H1 (cell line): ENCODE results near the gene FAHD1. TPM values are rescaled to one million over a fixed set of nuclear protein-coding genes. Genes with fewer than 3 reads are reported as not detected.

Experiments
- CTCF ChIA-PET: fragments of 300-600 bp; sonication (Branson Sonifier 250); formaldehyde crosslinking; loops from one replicate; lab custom pipeline; 2021; ENCODE audit not compliant: partially characterized antibody; lab: Charles Lee
- POLR2A ChIA-PET: fragments of 300-600 bp; sonication (Branson Sonifier 250); formaldehyde crosslinking; loops from one replicate; lab custom pipeline; 2021; ENCODE audit warnings: inconsistent platforms; ENCODE audit not compliant: partially characterized antibody; lab: Charles Lee
- DNase-seq, 2 experiments: peaks; one replicate each; pipeline versions ENCODE4 v3.0.0 to v3.0.0-alpha.2; 2010 to 2022; ENCODE audit warnings: low spot score in 2 of 2, low read depth in 1 of 2, mixed read lengths in 1 of 2
- FAIRE-seq: peaks from 2 replicates; lab custom pipeline; 2011; peaks lifted over from hg19 to GRCh38; lab: Jason Lieb, UNC
- H2AFZ ChIP-seq: 2 replicates; pipeline ENCODE4 v1.8.1; 2012; ENCODE audit warnings: low read length, inconsistent platforms
- H2AK5ac ChIP-seq: 2 replicates; pipeline ENCODE4 v1.6.1; 2013; ENCODE audit warnings: low read depth, low read length
- H2BK120ac ChIP-seq: replicated peaks from 2 replicates; pipeline ENCODE3; 2013; ENCODE audit warnings: low read depth, low read length, inconsistent platforms
- H2BK12ac ChIP-seq: 2 replicates; pipeline ENCODE4 v1.6.1; 2013; ENCODE audit warnings: low read depth, low read length
- H2BK15ac ChIP-seq: 2 replicates; pipeline ENCODE4 v1.6.1; 2013; ENCODE audit warnings: low read length
- H2BK20ac ChIP-seq: 2 replicates; pipeline ENCODE4 v1.6.1; 2013; ENCODE audit warnings: low read length
- H2BK5ac ChIP-seq: 2 replicates; pipeline ENCODE4 v1.6.1; 2013; ENCODE audit warnings: low read depth, low read length
- H3K14ac ChIP-seq: 2 replicates; pipeline ENCODE4 v1.6.1; 2013; ENCODE audit warnings: inconsistent platforms; ENCODE audit not compliant: insufficient read length
- H3K18ac ChIP-seq: 2 replicates; pipeline ENCODE4 v1.6.1; 2013; ENCODE audit warnings: low read length; ENCODE audit errors: extremely low read depth
- H3K23ac ChIP-seq: 2 replicates; pipeline ENCODE4 v1.6.1; 2013; ENCODE audit warnings: inconsistent platforms; ENCODE audit not compliant: insufficient read length
- H3K23me2 ChIP-seq: 2 replicates; pipeline ENCODE4 v1.6.1; 2013; ENCODE audit warnings: low read depth, low read length
- H3K27ac ChIP-seq: 2 replicates; pipeline ENCODE4 v1.6.1; 2011; ENCODE audit warnings: low read depth, low read length, inconsistent platforms
- H3K27me3 ChIP-seq, 4 experiments: replicated peaks in 1 of 4; 1 replicate in 1 of 4; 2 replicates in 3 of 4; pipeline versions ENCODE4 v1.6.1 to v1.8.1; 2011 to 2013; ENCODE audit warnings: low read length in 3 of 4, mild to moderate bottlenecking in 3 of 4, inconsistent platforms in 2 of 4, mixed read lengths in 2 of 4, moderate library complexity in 1 of 4; ENCODE audit not compliant: control insufficient read depth in 3 of 4, insufficient read depth in 3 of 4; ENCODE audit errors: extremely low read depth in 1 of 4
- H3K36me3 ChIP-seq, 4 experiments: 2 replicates each; pipeline versions ENCODE4 v1.6.1 to v1.8.1; 2011 to 2013; ENCODE audit warnings: mild to moderate bottlenecking in 4 of 4, low read length in 3 of 4, moderate library complexity in 2 of 4, control low read depth in 1 of 4, inconsistent platforms in 1 of 4; ENCODE audit not compliant: insufficient read depth in 4 of 4, control insufficient read depth in 2 of 4
- H3K4ac ChIP-seq: replicated peaks from 2 replicates; pipeline ENCODE3; 2013; ENCODE audit warnings: low read length, low read depth, mixed read lengths, inconsistent platforms; ENCODE audit not compliant: insufficient read length
- H3K4me1 ChIP-seq, 4 experiments: replicated peaks in 1 of 4; 1 replicate in 1 of 4; 2 replicates in 3 of 4; pipeline versions ENCODE4 v1.6.1 to v1.8.1; 2011 to 2013; ENCODE audit warnings: low read length in 3 of 4, inconsistent platforms in 2 of 4, mixed read lengths in 1 of 4; ENCODE audit not compliant: insufficient read depth in 4 of 4, control insufficient read depth in 3 of 4
- H3K4me2 ChIP-seq, 2 experiments: 2 replicates each; pipeline versions ENCODE4 v1.6.1 to v1.8.1; 2011 to 2013; ENCODE audit warnings: low read depth in 2 of 2, low read length in 2 of 2, control low read depth in 1 of 2, inconsistent platforms in 1 of 2, mild to moderate bottlenecking in 1 of 2; ENCODE audit not compliant: insufficient read depth in 1 of 2
- H3K4me3 ChIP-seq, 4 experiments: fragments of 200-600, 300-600 bp in 1 of 4; sonication (generic), shearing (Covaris generic), sonication (Bioruptor Twin) in 1 of 4; 2 replicates each; pipeline versions ENCODE4 v1.5.1 to v1.8.1; 2011 to 2016; ENCODE audit warnings: low read length in 4 of 4, low read depth in 3 of 4, control low read depth in 2 of 4, inconsistent platforms in 2 of 4, mild to moderate bottlenecking in 2 of 4, mixed read lengths in 1 of 4, moderate library complexity in 1 of 4; ENCODE audit not compliant: insufficient read depth in 2 of 4; ENCODE audit errors: extremely low read depth in 1 of 4
- H3K56ac ChIP-seq: replicated peaks from 2 replicates; pipeline ENCODE3; 2013; ENCODE audit warnings: low read depth, mild to moderate bottlenecking, mixed read lengths, low read length, inconsistent platforms; ENCODE audit not compliant: insufficient read length
- H3K79me1 ChIP-seq: 2 replicates; pipeline ENCODE4 v1.6.1; 2013; ENCODE audit warnings: low read depth, low read length, control low read depth
- H3K79me2 ChIP-seq, 2 experiments: 2 replicates each; pipeline versions ENCODE4 v1.6.1 to v1.8.1; 2012 to 2013; ENCODE audit warnings: low read length in 2 of 2, mild to moderate bottlenecking in 2 of 2, inconsistent platforms in 1 of 2; ENCODE audit not compliant: insufficient read depth in 2 of 2, control insufficient read depth in 1 of 2
- H3K9ac ChIP-seq, 4 experiments: replicated peaks in 1 of 4; 1 replicate in 1 of 4; 2 replicates in 3 of 4; pipeline versions ENCODE4 v1.6.1 to v1.8.1; 2011 to 2013; ENCODE audit warnings: low read depth in 3 of 4, low read length in 3 of 4, control low read depth in 2 of 4, mild to moderate bottlenecking in 2 of 4, moderate library complexity in 2 of 4, inconsistent platforms in 1 of 4; ENCODE audit errors: extremely low read depth in 1 of 4
- H3K9me3 ChIP-seq, 2 experiments: 2 replicates each; pipeline versions ENCODE4 v1.6.1 to v1.8.1; 2012 to 2013; ENCODE audit warnings: mild to moderate bottlenecking in 2 of 2, moderate library complexity in 2 of 2, control low read depth in 1 of 2, inconsistent platforms in 1 of 2, low read depth in 1 of 2, low read length in 1 of 2, mixed read lengths in 1 of 2; ENCODE audit not compliant: insufficient read depth in 2 of 2
- H4K20me1 ChIP-seq, 2 experiments: replicated peaks in 1 of 2; 2 replicates each; pipeline versions ENCODE3 to v1.8.1; 2011 to 2013; ENCODE audit warnings: inconsistent platforms in 2 of 2, low read length in 2 of 2, mild to moderate bottlenecking in 1 of 2; ENCODE audit not compliant: insufficient read depth in 2 of 2, control insufficient read depth in 1 of 2
- H4K5ac ChIP-seq: 2 replicates; pipeline ENCODE4 v1.6.1; 2013; ENCODE audit warnings: low read length, low read depth, mixed read lengths, inconsistent platforms; ENCODE audit not compliant: insufficient read length
- H4K8ac ChIP-seq: 2 replicates; pipeline ENCODE4 v1.8.0; 2013; ENCODE audit warnings: mild to moderate bottlenecking, moderate library complexity, low read length, inconsistent platforms; ENCODE audit not compliant: insufficient read depth; ENCODE audit errors: extremely low read depth
- H4K91ac ChIP-seq: replicated peaks from 2 replicates; pipeline ENCODE3; 2013; ENCODE audit warnings: low read length, mixed read lengths, inconsistent platforms; ENCODE audit not compliant: insufficient read length
- BRCA1 ChIP-seq: IDR thresholded peaks from 2 replicates; pipeline ENCODE4 v1.6.1; 2012; ENCODE audit warnings: low read depth, low read length, improper control_type of control experiment
- CEBPB ChIP-seq: IDR thresholded peaks from 2 replicates; pipeline ENCODE4 v1.6.1; 2012; ENCODE audit warnings: low read depth, low read length
- CHD1 ChIP-seq: IDR thresholded peaks from 2 replicates; pipeline ENCODE4 v1.6.1; 2012; ENCODE audit warnings: low read depth, low read length, improper control_type of control experiment
- KDM4A ChIP-seq: IDR thresholded peaks from one replicate; pipeline ENCODE4 v1.7.1; 2012; ENCODE audit warnings: low read depth, mild to moderate bottlenecking, moderate library complexity, low read length, inconsistent platforms; ENCODE audit not compliant: severe bottlenecking
- KDM5A ChIP-seq: fragments of 200-600 bp; IDR thresholded peaks from 2 replicates; pipeline ENCODE4 v1.7.1; 2012; ENCODE audit warnings: mild to moderate bottlenecking, low read length, inconsistent platforms, mixed read lengths
- POLR2A ChIP-seq, 2 experiments: IDR thresholded peaks; 1 replicate in 1 of 2; 2 replicates in 1 of 2; pipeline ENCODE4 v1.6.1; 2011; ENCODE audit warnings: low read depth in 2 of 2, low read length in 2 of 2, mild to moderate bottlenecking in 2 of 2; ENCODE audit errors: control extremely low read depth in 1 of 2
- POLR2AphosphoS5 ChIP-seq: IDR thresholded peaks from 2 replicates; pipeline ENCODE4 v1.6.1; 2011; ENCODE audit warnings: low read depth, low read length
- SIX5 ChIP-seq: IDR thresholded peaks from 2 replicates; pipeline ENCODE4 v1.6.1; 2011; ENCODE audit warnings: mild to moderate bottlenecking, low read depth, low read length
- SP1 ChIP-seq: IDR thresholded peaks from 2 replicates; pipeline ENCODE4 v1.6.1; 2011; ENCODE audit warnings: low read depth, low read length
- SRF ChIP-seq: IDR thresholded peaks from 2 replicates; pipeline ENCODE4 v1.6.1; 2011; ENCODE audit warnings: mild to moderate bottlenecking, low read depth, low read length, moderate library complexity
- WGBS, 2 experiments: shearing (Covaris generic) in 1 of 2; methylation state at CpG; one replicate each; pipeline versions ENCODE4 v1.1.6 to v1.1.7; 2013 to 2015; ENCODE audit warnings: low lambda C conversion rate in 2 of 2, mixed read lengths in 2 of 2, inconsistent platforms in 1 of 2, low coverage in 1 of 2, missing lambda C conversion rate in 1 of 2; ENCODE audit not compliant: insufficient replicate concordance in 2 of 2, insufficient coverage in 1 of 2, insufficient read length in 1 of 2; ENCODE audit errors: extremely low coverage in 1 of 2, missing lambda C conversion rate in 1 of 2; 5-methylcytosine and 5-hydroxymethylcytosine counted together
- polyA plus RNA-seq, 7 experiments: library from polyadenylated mRNA; depleted of rRNA in 3 of 7; stranded (reverse) in 5 of 7; unstranded in 2 of 7; fragments of >200 nt in 5 of 7; fragments of 200-250 nt in 2 of 7; gene quantifications; 1 replicate in 5 of 7; 2 replicates in 1 of 7; 4 replicates in 1 of 7; pipeline versions ENCODE4 v1.2.1 to v1.2.3, GENCODE V29; 2011 to 2013; ENCODE audit warnings: missing spikeins in 2 of 7, mixed read lengths in 2 of 7
- total RNA-seq: library from RNA; stranded (reverse); fragmentation: NEBNext Ultra II Directional; extraction: Animal tissue kit (Norgen Biotek cat#: 25700); gene quantifications from 2 replicates; pipeline ENCODE4 v1.2.1, GENCODE V29; 2021
- TF ChIP-seq, protein P1 (sequence below), 3 experiments: IDR thresholded peaks; 1 replicate in 2 of 3; 2 replicates in 1 of 3; pipeline versions ENCODE4 v1.5.1 to v1.6.1; 2011; ENCODE audit warnings: low read length in 3 of 3, mild to moderate bottlenecking in 3 of 3, inconsistent platforms in 2 of 3, low read depth in 1 of 3, moderate library complexity in 1 of 3; ENCODE audit not compliant: insufficient read depth in 1 of 3; ENCODE audit errors: control extremely low read depth in 1 of 3

The FAHD1 gene
- total and polyA plus RNA-seq, 2 of the 8 experiments (the other 6 are each of a cell fraction or from before 2014, with no cell fraction given), result 20.4 to 31.9 TPM

DNA sequence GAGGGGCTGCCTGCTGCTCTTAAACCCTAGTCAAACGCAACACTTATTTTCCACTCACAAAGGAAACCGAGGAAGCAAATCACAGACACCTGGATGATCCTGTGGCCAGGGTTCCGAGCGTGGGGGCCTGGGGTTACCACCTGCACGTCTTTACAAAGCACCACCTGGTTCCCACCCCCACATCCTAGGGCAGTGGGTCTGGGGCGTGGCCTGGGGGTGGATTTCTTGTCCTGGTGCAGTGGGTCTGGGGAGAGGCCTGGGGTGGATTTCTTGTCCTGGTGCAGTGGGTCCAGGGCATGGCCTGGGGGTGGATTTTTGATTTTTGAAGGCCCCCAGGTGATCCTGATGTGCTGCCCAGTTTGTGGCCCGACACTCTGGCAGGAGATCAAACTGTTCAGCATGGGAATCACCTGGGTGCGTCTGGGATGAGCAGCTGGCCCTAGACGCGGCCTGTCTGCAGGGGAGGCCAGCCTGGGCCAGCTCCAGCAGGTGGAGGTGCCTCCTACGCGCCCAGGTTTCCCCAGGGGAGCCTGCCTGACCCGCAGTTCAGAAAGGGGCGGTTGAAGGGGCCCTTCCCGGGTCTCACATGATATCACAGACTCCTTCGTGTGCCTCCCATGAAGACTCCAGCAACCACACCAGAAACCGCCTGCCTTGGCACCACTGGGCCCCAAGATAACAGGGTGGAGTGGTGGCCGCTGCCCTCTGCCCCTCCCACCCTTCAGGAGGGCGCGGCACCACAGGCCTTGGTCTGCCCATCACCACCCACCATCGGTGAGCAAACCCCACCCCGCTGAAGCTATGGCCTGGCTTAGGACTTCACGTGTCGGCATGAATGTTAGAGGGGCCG, 6.7 kb upstream of the FAHD1 start:
- CTCF ChIA-PET, result interaction anchor here (1.5 kb wide), 1 partner anchor 9 kb away, joined by 7 read pairs; no protein-coding TSS in a partner anchor
- Histone ChIP-seq H3K14ac (no peak overlapping the region), H2BK5ac (no peak overlapping the region), H3K4me2 (no peak overlapping the region), H2AFZ (no peak overlapping the region), H3K18ac (no peak overlapping the region), H4K20me1 (peaks cover 4 to 13% of the 10 kb centered on the region in 2 experiments), H3K23ac (no peak overlapping the region), H3K79me1 (peaks cover 1% of the 10 kb centered on the region; the same call in 1 of the 2 replicates), H3K27me3 (peaks cover 0 to 2% (median 0%) of the 10 kb centered on the region in 4 experiments; a peak in 3 of 7 replicates), H3K56ac (no peak overlapping the region), H3K23me2 (no peaks in the 10 kb centered on the region), H3K4me3 (no peak overlapping the region), H3K4me1 (no peaks in the 10 kb centered on the region), H4K8ac (peak overlapping the region; percentile 36; the same call in 1 of the 2 replicates), H4K5ac (no peak overlapping the region), H3K4ac (no peak overlapping the region), H2BK20ac (no peak overlapping the region), H3K9me3 (no peaks in the 10 kb centered on the region), H4K91ac (no peak overlapping the region), H2BK15ac (no peak overlapping the region), H2BK120ac (no peak overlapping the region), H2BK12ac (no peak overlapping the region), H3K36me3 (peaks cover 0 to 9% (median 4%) of the 10 kb centered on the region in 4 experiments; a peak in 5 of 8 replicates), H3K27ac (no peak overlapping the region), H2AK5ac (no peak overlapping the region), H3K9ac (no peak overlapping the region), H3K79me2 (no peaks in the 10 kb centered on the region)
- POLR2A ChIA-PET, result interaction anchor here (1.0 to 1.5 kb wide), 2 partner anchors 29 to 32 kb away, joined by 3 to 4 read pairs; no protein-coding TSS in a partner anchor
- FAIRE-seq (no peak), DNase-seq (no peak)
- 87% methylated on average over 22 of the region's 25 CpGs; no CpG with 5 or more reads in 1 of the 2 experiments for WGBS, 2 experiments
- TF ChIP-seq, protein P1, sequence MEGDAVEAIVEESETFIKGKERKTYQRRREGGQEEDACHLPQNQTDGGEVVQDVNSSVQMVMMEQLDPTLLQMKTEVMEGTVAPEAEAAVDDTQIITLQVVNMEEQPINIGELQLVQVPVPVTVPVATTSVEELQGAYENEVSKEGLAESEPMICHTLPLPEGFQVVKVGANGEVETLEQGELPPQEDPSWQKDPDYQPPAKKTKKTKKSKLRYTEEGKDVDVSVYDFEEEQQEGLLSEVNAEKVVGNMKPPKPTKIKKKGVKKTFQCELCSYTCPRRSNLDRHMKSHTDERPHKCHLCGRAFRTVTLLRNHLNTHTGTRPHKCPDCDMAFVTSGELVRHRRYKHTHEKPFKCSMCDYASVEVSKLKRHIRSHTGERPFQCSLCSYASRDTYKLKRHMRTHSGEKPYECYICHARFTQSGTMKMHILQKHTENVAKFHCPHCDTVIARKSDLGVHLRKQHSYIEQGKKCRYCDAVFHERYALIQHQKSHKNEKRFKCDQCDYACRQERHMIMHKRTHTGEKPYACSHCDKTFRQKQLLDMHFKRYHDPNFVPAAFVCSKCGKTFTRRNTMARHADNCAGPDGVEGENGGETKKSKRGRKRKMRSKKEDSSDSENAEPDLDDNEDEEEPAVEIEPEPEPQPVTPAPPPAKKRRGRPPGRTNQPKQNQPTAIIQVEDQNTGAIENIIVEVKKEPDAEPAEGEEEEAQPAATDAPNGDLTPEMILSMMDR (IDR thresholded peaks at IDR 0.05; ENCODE audit: control extremely low read depth in 1 of 3, insufficient read depth in 1 of 3, low read depth in 1 of 3, low read length in 3 of 3), result no peak
- TF ChIP-seq POLR2AphosphoS5, result no peak
- TF ChIP-seq BRCA1, result no peak
- TF ChIP-seq SP1, result no peak
- TF ChIP-seq CHD1, result no peak
- no peak for TF ChIP-seq KDM5A
- no peak for TF ChIP-seq SIX5
- no peak for TF ChIP-seq SRF
- no peak for TF ChIP-seq KDM4A
- no peak for TF ChIP-seq CEBPB
- no peak for TF ChIP-seq POLR2A (IDR thresholded peaks at IDR 0.05; ENCODE audit: control extremely low read depth in 1 of 2, low read depth in 2 of 2, low read length in 2 of 2)
